Putamen (tissue), 1 donor: Measurements from ENCODE around the gene MGAT4C.

Experiments used
- DNase-seq: peaks from one replicate; pipeline ENCODE4 v3.0.0-alpha.2; 2016; ENCODE audit warnings: low spot score

The MGAT4C gene

GRCh38 chr12:85971800-85972199 lies 284.4 kb downstream of the MGAT4C start:
- no peak for DNase-seq

GRCh38 chr12:85968606-85969005 lies 287.6 kb downstream of the MGAT4C start:
- no peak for DNase-seq

GRCh38 chr12:85963326-85963725 lies 292.9 kb downstream of the MGAT4C start:
- no peak for DNase-seq

GRCh38 chr12:85956081-85956480 lies 300.1 kb downstream of the MGAT4C start:
- no peak for DNase-seq

- no peak for DNase-seq
These were observed 301.1 kb downstream of the MGAT4C start for GRCh38 chr12:85955127-85955526.

GRCh38 chr12:85951823-85952222 lies 304.4 kb downstream of the MGAT4C start:
- DNase-seq = no peak

GRCh38 chr12:85949253-85949652 lies 306.9 kb downstream of the MGAT4C start:
- DNase-seq = no peak

GRCh38 chr12:85948340-85948739 lies 307.9 kb downstream of the MGAT4C start:
- no peak for DNase-seq

- DNase-seq = no peak
These were observed 308.9 kb downstream of the MGAT4C start for GRCh38 chr12:85947286-85947685.

GRCh38 chr12:85946375-85946774 lies 309.8 kb downstream of the MGAT4C start:
- no peak for DNase-seq

GRCh38 chr12:85927166-85927565 lies 329.0 kb downstream of the MGAT4C start:
- DNase-seq = no peak

- no peak for DNase-seq
These were observed 332.3 kb downstream of the MGAT4C start for GRCh38 chr12:85923767-85924331.

- no peak for DNase-seq
These were observed 335.8 kb downstream of the MGAT4C start for GRCh38 chr12:85920324-85920947.
